LNCAP (cell line): Measurements from ENCODE around the gene MRPS24.

Experiments
- TF ChIP-seq, protein P1 (sequence below): fragments of 450-650 bp; IDR thresholded peaks from 2 replicates; pipeline ENCODE4 v1.5.1; 2017; ENCODE audit warnings: mild to moderate bottlenecking

MRPS24 gene

DNA sequence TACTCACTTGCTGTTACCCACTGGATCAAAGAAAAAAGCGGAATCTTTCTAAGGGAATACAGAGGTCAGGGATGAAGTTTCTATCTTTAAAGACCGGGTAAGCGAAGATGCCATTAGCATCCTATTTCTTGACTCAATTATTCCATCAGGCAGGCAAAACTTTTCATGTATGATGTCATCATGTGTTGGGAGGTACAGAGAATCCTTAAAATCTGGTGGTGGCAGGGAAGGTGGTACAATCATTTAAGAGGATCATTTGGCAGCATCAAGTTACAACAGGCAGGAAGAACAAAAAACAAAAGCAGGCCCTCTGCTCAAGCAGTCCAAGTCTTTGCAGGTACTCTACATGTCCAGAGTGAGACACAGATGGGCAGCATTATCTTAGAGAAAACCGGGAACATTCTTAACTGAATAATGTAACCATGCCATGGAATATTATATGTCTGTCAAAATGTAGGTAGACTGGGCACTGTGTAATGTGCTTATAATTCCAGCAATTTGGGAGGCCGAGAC, 33.3 kb upstream of the MRPS24 start:
- TF ChIP-seq, protein P1, sequence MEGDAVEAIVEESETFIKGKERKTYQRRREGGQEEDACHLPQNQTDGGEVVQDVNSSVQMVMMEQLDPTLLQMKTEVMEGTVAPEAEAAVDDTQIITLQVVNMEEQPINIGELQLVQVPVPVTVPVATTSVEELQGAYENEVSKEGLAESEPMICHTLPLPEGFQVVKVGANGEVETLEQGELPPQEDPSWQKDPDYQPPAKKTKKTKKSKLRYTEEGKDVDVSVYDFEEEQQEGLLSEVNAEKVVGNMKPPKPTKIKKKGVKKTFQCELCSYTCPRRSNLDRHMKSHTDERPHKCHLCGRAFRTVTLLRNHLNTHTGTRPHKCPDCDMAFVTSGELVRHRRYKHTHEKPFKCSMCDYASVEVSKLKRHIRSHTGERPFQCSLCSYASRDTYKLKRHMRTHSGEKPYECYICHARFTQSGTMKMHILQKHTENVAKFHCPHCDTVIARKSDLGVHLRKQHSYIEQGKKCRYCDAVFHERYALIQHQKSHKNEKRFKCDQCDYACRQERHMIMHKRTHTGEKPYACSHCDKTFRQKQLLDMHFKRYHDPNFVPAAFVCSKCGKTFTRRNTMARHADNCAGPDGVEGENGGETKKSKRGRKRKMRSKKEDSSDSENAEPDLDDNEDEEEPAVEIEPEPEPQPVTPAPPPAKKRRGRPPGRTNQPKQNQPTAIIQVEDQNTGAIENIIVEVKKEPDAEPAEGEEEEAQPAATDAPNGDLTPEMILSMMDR, result no peak

DNA sequence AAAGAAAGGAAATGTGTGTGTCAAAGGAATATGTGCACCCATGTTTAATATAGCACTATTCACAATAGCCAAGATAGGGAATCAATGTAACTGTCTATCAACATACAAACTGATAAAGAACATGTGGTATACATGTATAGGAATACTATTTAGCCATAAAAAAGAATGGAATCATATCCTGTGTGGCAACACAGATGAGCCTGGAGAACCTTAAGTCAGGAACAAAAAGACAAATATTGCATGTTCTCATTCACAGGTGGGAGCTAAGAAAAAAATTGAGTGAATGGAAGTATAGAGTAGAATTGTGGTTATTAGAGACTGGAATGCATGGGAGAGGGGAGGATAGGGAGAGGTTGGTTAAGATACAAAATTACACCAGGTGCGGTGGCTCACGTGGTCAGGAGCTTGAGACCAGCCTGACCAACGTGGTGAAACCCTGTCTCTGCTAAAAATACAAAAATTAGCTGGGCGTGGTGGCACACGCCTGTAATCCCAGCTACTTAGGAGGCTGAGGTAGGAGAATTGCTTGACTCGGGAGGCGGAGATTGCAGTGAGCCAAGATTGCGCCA, 26.6 kb upstream of the MRPS24 start:
- TF ChIP-seq, protein P1, result no peak

DNA sequence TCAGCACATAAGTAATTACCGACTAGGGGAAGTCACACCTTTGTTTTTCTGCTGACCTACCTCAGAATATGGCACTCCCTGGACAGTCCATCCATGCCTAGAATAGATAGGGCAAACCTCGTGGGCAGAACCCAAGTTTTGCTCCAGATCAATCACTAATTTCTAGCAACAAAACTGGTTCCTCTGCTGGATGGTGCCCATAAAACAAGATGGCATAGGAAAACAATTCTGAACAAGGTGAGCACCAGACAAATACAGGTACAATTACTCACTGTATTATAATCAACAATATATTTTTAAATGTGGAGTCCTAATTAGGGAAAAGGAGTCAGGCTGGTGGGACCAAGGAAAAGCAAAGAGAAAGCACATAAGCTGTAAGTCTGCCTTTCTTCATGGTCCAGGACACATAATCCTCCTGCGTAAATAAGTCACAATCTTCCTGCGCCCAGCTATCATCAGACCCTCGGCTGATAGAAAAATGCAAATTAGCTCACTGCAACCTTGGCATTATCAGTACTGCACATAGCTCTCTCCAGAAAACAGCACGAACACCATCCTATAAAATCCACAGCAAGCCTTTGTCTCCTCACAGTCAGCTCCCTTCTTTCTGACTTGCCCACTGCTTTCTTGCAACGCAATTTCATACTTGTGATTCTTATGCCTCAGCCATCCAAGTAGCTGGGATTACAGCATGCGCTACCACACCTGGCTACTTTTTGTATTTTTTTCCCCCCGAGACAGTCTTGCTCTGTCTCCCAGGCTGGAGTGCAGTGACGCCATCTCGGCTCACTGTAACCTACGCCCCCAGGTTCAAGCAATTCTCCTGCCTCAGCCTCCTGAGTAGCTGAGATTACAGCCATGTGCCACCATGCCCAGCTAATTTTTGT, 22.0 kb upstream of the MRPS24 start:
- TF ChIP-seq, protein P1, result no peak

DNA sequence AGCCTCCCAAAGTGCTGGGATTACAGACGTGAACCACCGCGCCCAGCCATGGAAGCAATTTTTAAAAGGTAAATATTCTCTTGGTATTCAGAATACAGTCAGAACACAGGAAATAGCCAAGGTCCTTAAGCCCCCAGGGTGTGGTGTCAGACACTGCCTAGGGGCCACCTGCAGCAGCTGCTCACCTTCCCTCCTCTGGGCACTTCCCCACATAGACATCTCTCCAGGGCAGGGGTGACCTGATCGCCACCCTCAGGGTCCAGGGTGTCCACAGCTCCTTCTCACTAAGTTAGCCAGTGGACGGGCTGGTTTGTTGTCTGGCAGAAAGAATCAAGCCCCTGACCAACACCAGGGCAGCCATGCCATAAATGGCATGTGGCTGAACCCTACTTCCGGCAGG, 21.2 kb upstream of the MRPS24 start:
- TF ChIP-seq, protein P1, result no peak

DNA sequence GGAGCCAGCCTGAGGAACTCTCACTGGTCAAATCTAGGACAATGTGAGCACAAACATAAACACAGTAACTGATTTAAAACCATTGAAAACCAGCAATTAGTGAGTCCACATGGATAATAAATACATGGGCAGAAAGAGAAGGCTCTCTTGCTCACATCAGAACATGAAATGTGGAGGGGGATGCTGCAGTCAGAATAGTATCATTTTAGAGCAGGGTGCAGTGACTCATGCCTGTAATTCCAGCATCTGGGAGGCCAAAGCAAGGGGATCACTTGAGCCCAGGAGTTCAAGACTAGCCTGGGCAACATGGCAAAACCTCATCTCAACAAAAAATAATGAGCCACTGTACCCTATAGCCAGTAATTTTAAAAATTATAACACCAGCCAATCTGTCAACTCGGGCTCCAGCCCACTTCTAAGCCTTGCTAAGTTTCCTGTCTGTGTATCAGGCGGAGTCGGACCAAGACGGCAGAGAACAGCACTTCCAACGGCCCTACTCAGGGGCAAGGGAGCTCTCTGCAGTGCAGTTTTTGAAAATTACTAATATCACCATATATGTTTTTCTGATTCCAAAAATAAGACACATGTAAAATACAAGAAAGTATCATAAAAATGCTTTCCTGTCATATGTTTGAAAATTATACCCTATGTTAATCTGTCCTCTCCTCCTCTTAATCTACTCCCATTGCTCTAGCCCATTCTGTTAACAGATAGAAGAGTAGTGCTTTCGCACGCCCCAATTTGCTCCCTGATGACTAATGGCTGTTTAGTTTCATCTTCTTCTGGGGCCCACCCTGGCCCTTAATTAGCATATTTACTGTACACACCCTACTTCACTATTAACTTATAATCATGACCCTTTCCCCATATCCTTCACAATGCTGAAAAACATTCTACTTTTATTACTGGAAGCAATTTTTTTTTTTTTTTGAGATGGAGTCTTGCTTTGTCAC, 20.0 kb upstream of the MRPS24 start:
- TF ChIP-seq, protein P1, result no peak

DNA sequence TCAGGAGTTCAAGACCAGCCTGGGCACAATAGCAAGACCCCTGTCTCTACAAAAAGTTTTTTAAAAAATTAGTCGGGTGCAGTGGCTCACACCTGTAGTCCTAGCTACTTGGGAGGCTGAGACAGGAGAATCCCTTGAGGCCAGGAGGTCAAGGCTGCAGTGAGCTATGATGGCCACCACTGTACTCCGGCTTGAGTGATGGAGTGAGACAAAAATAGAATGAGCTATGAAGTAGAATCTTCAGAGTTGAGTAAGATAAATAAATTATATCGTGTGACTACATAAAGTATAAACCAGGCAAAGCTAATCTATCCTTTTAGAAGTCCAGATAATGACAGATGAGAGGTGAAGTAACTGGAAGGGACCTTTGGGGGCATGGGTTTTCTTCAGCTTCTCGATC, 15.3 kb upstream of the MRPS24 start:
- TF ChIP-seq, protein P1, result no peak

DNA sequence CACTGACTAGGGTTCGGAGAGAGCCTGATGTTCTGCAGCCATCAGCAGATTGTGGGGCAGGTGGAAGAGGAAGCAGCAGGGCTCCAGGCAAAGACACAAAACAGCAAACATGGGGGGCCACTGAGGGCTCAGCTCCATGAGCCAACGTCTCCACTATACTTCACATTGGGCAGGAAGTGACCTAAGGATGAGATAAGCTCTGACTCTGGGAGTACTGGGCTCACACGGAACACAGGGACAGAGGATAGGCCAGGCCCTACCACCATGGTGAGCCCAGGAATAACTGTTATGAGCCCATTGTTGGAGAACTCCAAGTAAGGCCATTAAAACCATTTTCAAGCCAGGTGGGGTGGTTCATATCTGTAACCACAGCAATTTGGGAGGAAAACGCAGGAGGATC, 14.9 kb upstream of the MRPS24 start:
- TF ChIP-seq, protein P1, result no peak
